ENCODE measurements around the gene CHST15. TPM values are rescaled to one million over a fixed set of nuclear protein-coding genes. Genes with fewer than 3 reads are reported as not detected.

CHST15 gene
- total and polyA plus RNA-seq, 8 donors: 13.7 to 53.3 (median 17.1) TPM

- H3K4me1 ChIP-seq: peaks cover 0 to 21% of the 10 kb centered on the region in 2 donors
- no peaks in the 10 kb centered on the region for H3K27me3 ChIP-seq
- TF ChIP-seq CTCF (IDR thresholded peaks at IDR 0.05): no peak
- DNase-seq (no peak), ATAC-seq (no peak)
- no peak overlapping the region for H3K4me3 ChIP-seq
- H3K27ac ChIP-seq: no peak overlapping the region
- H3K9me3 ChIP-seq: no peaks in the 10 kb centered on the region
- H3K36me3 ChIP-seq: no peaks in the 10 kb centered on the region
- intact Hi-C loops (cut with DNase I): no loop called here
These were observed 40.8 kb downstream of the CHST15 start for GRCh38 chr10:124052561-124052960.

GRCh38 chr10:124050021-124051015, 43.1 kb downstream of the CHST15 start:
- no peak for TF ChIP-seq CTCF (IDR thresholded peaks at IDR 0.05)
- DNase-seq (peak in 1 of 4 donors; percentile 19), ATAC-seq (no peak)
- Histone ChIP-seq H3K4me1 (peaks cover 0 to 24% of the 10 kb centered on the region in 2 donors), H3K9me3 (no peaks in the 10 kb centered on the region), H3K36me3 (no peaks in the 10 kb centered on the region), H3K27ac (no peak overlapping the region), H3K4me3 (no peak overlapping the region), H3K27me3 (no peaks in the 10 kb centered on the region)
- intact Hi-C loops (cut with DNase I): no loop called here

- TF ChIP-seq CTCF (IDR thresholded peaks at IDR 0.05): no peak
- peak in 1 of 4 donors; percentile 26 for DNase-seq
- H3K9me3 ChIP-seq: no peaks in the 10 kb centered on the region
- no peak overlapping the region for H3K27ac ChIP-seq
- peak; percentile 27 for ATAC-seq
- intact Hi-C loops (cut with DNase I): no loop called here
- H3K4me1 ChIP-seq: peaks cover 0 to 23% of the 10 kb centered on the region in 2 donors
- H3K4me3 ChIP-seq: no peak overlapping the region
- no peaks in the 10 kb centered on the region for H3K27me3 ChIP-seq
- H3K36me3 ChIP-seq: peaks cover 0 to 2% of the 10 kb centered on the region in 2 donors
These were observed 43.9 kb downstream of the CHST15 start for GRCh38 chr10:124049484-124049883.

- Histone ChIP-seq H3K27me3 (no peaks in the 10 kb centered on the region), H3K9me3 (no peaks in the 10 kb centered on the region), H3K4me1 (peaks cover 0 to 19% of the 10 kb centered on the region in 2 donors), H3K27ac (no peak overlapping the region), H3K4me3 (no peak overlapping the region), H3K36me3 (peaks cover 0 to 7% of the 10 kb centered on the region in 2 donors)
- DNase-seq (peak in 1 of 4 donors; percentile 13), ATAC-seq (no peak)
- intact Hi-C loops (cut with DNase I): no loop called here
- TF ChIP-seq CTCF (IDR thresholded peaks at IDR 0.05): no peak
These were observed 44.8 kb downstream of the CHST15 start for GRCh38 chr10:124048371-124049290.
